Liver (tissue), 3 donors: Measurements from ENCODE around the gene PARP16.

Experiments used
- CTCF ChIP-seq: fragments of 150-350 bp; IDR thresholded peaks from 2 replicates; pipeline ENCODE4 v1.5.1; 2017; ENCODE audit warnings: improper control_type of control experiment, low read depth, low read length; ENCODE audit not compliant: missing input control
- FOXA1 ChIP-seq: IDR thresholded peaks from 2 replicates; pipeline ENCODE4 v1.6.1; 2016; ENCODE audit warnings: antibody characterized with exemption
- FOXA2 ChIP-seq: IDR thresholded peaks from 2 replicates; pipeline ENCODE4 v1.6.1; 2016; ENCODE audit warnings: antibody characterized with exemption
- HNF4G ChIP-seq: IDR thresholded peaks from 2 replicates; pipeline ENCODE4 v1.6.1; 2016; ENCODE audit warnings: antibody characterized with exemption
- JUND ChIP-seq, 2 donors: IDR thresholded peaks; 2 replicates each; pipeline ENCODE4 v1.6.1; 2016; ENCODE audit warnings: antibody characterized with exemption in 2 of 2
- MAX ChIP-seq: IDR thresholded peaks from 2 replicates; pipeline ENCODE4 v1.6.1; 2016; ENCODE audit warnings: antibody characterized with exemption
- RAD21 ChIP-seq, 2 donors: IDR thresholded peaks; 2 replicates each; pipeline ENCODE4 v1.6.1; 2016; ENCODE audit warnings: antibody characterized with exemption in 2 of 2, mild to moderate bottlenecking in 2 of 2
- RXRA ChIP-seq, 2 donors: IDR thresholded peaks; 2 replicates each; pipeline ENCODE4 v1.6.1; 2017 to 2018; ENCODE audit warnings: antibody characterized with exemption in 2 of 2, mild to moderate bottlenecking in 1 of 2
- SP1 ChIP-seq: IDR thresholded peaks from 2 replicates; pipeline ENCODE4 v1.6.1; 2018; ENCODE audit warnings: antibody characterized with exemption, mild to moderate bottlenecking
- TAF1 ChIP-seq: conservative IDR thresholded peaks from 2 replicates; pipeline ENCODE4 v1.6.1; 2016; ENCODE audit warnings: antibody characterized with exemption, mild to moderate bottlenecking
- TF ChIP-seq, protein P1 (sequence below): IDR thresholded peaks from 2 replicates; pipeline ENCODE4 v1.6.1; 2016; ENCODE audit warnings: antibody characterized with exemption, mild to moderate bottlenecking
- donor health status: healthy.
- donor health status: healthy.

DNA sequence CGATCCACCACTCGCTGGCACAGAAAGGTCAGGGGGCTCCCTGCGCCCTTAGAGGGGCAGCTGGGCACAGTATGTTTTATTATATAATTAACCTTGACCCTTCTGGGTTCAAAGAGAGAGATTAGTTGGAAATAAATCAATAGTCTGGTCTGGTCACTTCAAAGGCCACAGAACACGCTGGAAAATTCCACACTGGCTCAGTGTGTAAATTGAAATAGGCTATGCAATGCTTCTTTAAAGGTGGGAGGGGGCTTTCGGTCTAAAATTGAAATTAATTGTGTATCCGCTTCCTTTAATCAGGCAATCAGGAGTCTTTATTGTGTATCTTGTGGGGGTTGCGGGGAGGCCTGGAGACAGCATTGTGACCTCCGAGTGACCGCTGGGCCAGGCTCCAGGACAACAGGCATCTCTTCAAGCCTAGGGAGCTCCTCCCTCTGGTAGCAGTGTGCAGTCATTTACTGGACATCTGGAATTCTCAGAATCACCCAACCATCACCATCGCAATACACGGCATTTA, 25.8 kb upstream of the PARP16 start:
- TF ChIP-seq CTCF (no peak), RAD21 (IDR thresholded peaks at IDR 0.05) (no peak), TAF1 (peak; percentile 29), SP1 (peak; percentile 80), MAX (no peak), FOXA1 (no peak), RXRA (IDR thresholded peaks at IDR 0.05) (peak; percentile 86 to 94), JUND (IDR thresholded peaks at IDR 0.05) (peak in 1 of 2 donors; percentile 31), HNF4G (peak; percentile 19), FOXA2 (no peak)
- TF ChIP-seq, protein P1, sequence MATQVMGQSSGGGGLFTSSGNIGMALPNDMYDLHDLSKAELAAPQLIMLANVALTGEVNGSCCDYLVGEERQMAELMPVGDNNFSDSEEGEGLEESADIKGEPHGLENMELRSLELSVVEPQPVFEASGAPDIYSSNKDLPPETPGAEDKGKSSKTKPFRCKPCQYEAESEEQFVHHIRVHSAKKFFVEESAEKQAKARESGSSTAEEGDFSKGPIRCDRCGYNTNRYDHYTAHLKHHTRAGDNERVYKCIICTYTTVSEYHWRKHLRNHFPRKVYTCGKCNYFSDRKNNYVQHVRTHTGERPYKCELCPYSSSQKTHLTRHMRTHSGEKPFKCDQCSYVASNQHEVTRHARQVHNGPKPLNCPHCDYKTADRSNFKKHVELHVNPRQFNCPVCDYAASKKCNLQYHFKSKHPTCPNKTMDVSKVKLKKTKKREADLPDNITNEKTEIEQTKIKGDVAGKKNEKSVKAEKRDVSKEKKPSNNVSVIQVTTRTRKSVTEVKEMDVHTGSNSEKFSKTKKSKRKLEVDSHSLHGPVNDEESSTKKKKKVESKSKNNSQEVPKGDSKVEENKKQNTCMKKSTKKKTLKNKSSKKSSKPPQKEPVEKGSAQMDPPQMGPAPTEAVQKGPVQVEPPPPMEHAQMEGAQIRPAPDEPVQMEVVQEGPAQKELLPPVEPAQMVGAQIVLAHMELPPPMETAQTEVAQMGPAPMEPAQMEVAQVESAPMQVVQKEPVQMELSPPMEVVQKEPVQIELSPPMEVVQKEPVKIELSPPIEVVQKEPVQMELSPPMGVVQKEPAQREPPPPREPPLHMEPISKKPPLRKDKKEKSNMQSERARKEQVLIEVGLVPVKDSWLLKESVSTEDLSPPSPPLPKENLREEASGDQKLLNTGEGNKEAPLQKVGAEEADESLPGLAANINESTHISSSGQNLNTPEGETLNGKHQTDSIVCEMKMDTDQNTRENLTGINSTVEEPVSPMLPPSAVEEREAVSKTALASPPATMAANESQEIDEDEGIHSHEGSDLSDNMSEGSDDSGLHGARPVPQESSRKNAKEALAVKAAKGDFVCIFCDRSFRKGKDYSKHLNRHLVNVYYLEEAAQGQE: no peak
